HepG2 (cell line): ENCODE data around the gene CD14. TPM values are rescaled to one million over a fixed set of nuclear protein-coding genes. Genes with fewer than 3 reads are reported as not detected.

Experiments used
- AHR ChIP-seq: IDR thresholded peaks from 2 replicates; pipeline ENCODE4 v1.6.1; 2018; ENCODE audit warnings: missing genetic modification reagents, missing compliant biosample characterization
- ERF ChIP-seq: IDR thresholded peaks from 2 replicates; pipeline ENCODE4 v1.6.1; 2018; ENCODE audit warnings: missing biosample characterization, missing genetic modification reagents
- KLF11 ChIP-seq: IDR thresholded peaks from 2 replicates; pipeline ENCODE4 v1.6.1; 2016; ENCODE audit warnings: missing compliant biosample characterization
- PHF20 ChIP-seq: sonication (generic); formaldehyde crosslinking; IDR thresholded peaks from 2 replicates; pipeline ENCODE4 v1.5.0; 2020; ENCODE audit warnings: mild to moderate bottlenecking, missing genetic modification reagents
- SNRNP70 ChIP-seq: fragments of 200-400 bp; formaldehyde crosslinking; IDR thresholded peaks from 2 replicates; pipeline ENCODE4 v1.6.1; 2017; ENCODE audit warnings: mild to moderate bottlenecking, low read depth, low read length, moderate library complexity
- TARDBP ChIP-seq: sonication (generic); formaldehyde crosslinking; IDR thresholded peaks from 2 replicates; pipeline ENCODE4 v1.8.0; 2022; ENCODE audit warnings: mild to moderate bottlenecking, missing genetic modification reagents
- ZFYVE20 ChIP-seq: sonication (generic); formaldehyde crosslinking; IDR thresholded peaks from 2 replicates; pipeline ENCODE4 v1.8.0; 2023; ENCODE audit warnings: low read depth, mild to moderate bottlenecking, moderate library complexity, missing genetic modification reagents, borderline replicate concordance
- ZMYM2 ChIP-seq: sonication (generic); formaldehyde crosslinking; IDR thresholded peaks from 2 replicates; pipeline ENCODE4 v1.8.0; 2022; ENCODE audit warnings: mild to moderate bottlenecking, missing genetic modification reagents
- ZNF160 ChIP-seq: sonication (generic); formaldehyde crosslinking; IDR thresholded peaks from 2 replicates; pipeline ENCODE4 v1.8.0; 2022; ENCODE audit warnings: mild to moderate bottlenecking, inconsistent platforms, missing genetic modification reagents
- ZNF207 ChIP-seq: fragments of 450-650 bp; IDR thresholded peaks from 2 replicates; pipeline ENCODE4 v1.6.1; 2016; ENCODE audit warnings: antibody characterized with exemption, borderline replicate concordance
- ZNF224 ChIP-seq: sonication (generic); formaldehyde crosslinking; IDR thresholded peaks from 2 replicates; pipeline ENCODE4 v1.5.0; 2020; ENCODE audit warnings: mild to moderate bottlenecking, missing genetic modification reagents
- ZNF335 ChIP-seq: sonication (generic); formaldehyde crosslinking; IDR thresholded peaks from 2 replicates; pipeline ENCODE4 v1.4.0; 2020; ENCODE audit warnings: missing genetic modification reagents
- ZNF484 ChIP-seq: sonication (generic); formaldehyde crosslinking; IDR thresholded peaks from 2 replicates; pipeline ENCODE4 v1.5.1; 2020; ENCODE audit warnings: mild to moderate bottlenecking, low read depth, missing genetic modification reagents, borderline replicate concordance
- polyA plus RNA-seq, 8 experiments: library from polyadenylated mRNA; depleted of rRNA in 3 of 8; stranded (reverse) in 7 of 8; unstranded in 1 of 8; fragments of >200 nt; fragmentation: Illumina TruSeq in 4 of 8; extraction: Trizol in 4 of 8; gene quantifications; 2 replicates each; pipeline versions ENCODE4 v1.2.1 to v1.2.3, GENCODE V29; 2011 to 2016; ENCODE audit warnings: low read depth in 4 of 8, missing spikeins in 1 of 8, mixed read lengths in 1 of 8; ENCODE audit not compliant: insufficient read depth in 1 of 8
- total RNA-seq, 5 experiments: library from RNA; depleted of rRNA; stranded (reverse); fragments of >200 nt; fragmentation: Illumina TruSeq; extraction: Trizol; gene quantifications; 2 replicates each; pipeline ENCODE4 v1.2.3, GENCODE V29; 2016; ENCODE audit warnings: low read depth in 1 of 5
- TF ChIP-seq, protein P1 (sequence below): sonication (generic); formaldehyde crosslinking; IDR thresholded peaks from 2 replicates; pipeline ENCODE4 v1.5.0; 2020; ENCODE audit warnings: mild to moderate bottlenecking, missing genetic modification reagents
- TF ChIP-seq, protein P2 (sequence below): sonication (generic); formaldehyde crosslinking; IDR thresholded peaks from 2 replicates; pipeline ENCODE4 v1.9.0; 2021; ENCODE audit warnings: mild to moderate bottlenecking, missing genetic modification reagents
- TF ChIP-seq, protein P3 (sequence below): sonication (generic); formaldehyde crosslinking; IDR thresholded peaks from 2 replicates; pipeline ENCODE4 v1.8.1; 2022; ENCODE audit warnings: mild to moderate bottlenecking, missing genetic modification reagents
- TF ChIP-seq, protein P4 (sequence below): sonication (generic); formaldehyde crosslinking; IDR thresholded peaks from 2 replicates; pipeline ENCODE4 v1.8.1; 2023; ENCODE audit warnings: mild to moderate bottlenecking, missing genetic modification reagents

Gene CD14
- total and polyA plus RNA-seq, 2 of the 13 experiments (the other 11 are each of a cell fraction or from before 2014, with no cell fraction given), result 1.7 to 4.7 TPM

DNA sequence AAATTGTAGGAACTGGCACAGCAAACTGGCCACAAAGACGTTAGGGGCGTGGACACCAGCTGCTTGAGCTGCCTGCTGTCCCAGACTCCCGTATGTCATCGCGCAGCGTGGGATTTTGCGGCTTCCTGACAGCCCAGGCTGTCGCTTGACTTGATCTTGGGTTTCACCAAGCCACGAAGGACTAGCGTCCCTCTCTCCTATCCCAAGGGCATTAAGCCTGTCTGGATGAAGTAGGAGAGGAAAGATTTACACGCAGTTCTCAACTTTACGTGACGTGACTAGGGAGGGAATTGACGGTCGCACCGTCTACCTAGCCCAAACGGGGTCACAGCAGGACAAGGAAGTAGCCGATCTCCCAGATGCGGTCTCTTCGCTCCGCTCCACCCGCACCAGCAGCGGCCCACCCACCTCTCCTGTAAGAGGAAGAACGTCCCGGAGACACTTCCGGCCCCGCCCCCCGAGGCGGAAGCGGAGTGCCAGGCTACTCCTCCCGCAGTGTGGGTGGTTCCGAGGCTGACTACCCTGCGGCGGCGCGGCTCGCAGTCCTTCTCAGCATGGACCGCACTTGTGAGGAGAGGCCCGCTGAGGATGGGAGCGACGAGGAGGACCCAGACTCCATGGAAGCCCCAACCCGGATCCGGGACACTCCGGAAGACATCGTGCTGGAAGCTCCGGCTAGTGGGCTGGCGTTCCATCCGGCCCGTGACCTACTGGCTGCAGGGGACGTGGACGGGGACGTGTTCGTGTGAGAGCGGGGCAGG is 31.6 kb upstream of the CD14 start, which contains the start of gene WDR55 (continued):
- TF ChIP-seq ZNF207, result no peak
- TF ChIP-seq, protein P1, sequence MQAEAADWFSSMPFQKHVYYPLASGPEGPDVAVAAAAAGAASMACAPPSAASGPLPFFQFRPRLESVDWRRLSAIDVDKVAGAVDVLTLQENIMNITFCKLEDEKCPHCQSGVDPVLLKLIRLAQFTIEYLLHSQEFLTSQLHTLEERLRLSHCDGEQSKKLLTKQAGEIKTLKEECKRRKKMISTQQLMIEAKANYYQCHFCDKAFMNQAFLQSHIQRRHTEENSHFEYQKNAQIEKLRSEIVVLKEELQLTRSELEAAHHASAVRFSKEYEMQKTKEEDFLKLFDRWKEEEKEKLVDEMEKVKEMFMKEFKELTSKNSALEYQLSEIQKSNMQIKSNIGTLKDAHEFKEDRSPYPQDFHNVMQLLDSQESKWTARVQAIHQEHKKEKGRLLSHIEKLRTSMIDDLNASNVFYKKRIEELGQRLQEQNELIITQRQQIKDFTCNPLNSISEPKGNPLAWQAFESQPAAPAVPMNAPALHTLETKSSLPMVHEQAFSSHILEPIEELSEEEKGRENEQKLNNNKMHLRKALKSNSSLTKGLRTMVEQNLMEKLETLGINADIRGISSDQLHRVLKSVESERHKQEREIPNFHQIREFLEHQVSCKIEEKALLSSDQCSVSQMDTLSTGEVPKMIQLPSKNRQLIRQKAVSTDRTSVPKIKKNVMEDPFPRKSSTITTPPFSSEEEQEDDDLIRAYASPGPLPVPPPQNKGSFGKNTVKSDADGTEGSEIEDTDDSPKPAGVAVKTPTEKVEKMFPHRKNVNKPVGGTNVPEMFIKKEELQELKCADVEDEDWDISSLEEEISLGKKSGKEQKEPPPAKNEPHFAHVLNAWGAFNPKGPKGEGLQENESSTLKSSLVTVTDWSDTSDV (CRISPR knock-in tag), result no peak
- peak; percentile 82; the same call in 1 of the 2 replicates for TF ChIP-seq ERF (CRISPR knock-in tag)
- TF ChIP-seq ZNF335 (CRISPR knock-in tag), result 0 out of 2 replicates have a peak, but pooled peaks have one; percentile 34
- peak; percentile 70; the same call in 1 of the 2 replicates for TF ChIP-seq TARDBP (CRISPR knock-in tag)
- 0 out of 2 replicates have a peak, but pooled peaks have one; percentile 51 for TF ChIP-seq ZNF160 (CRISPR knock-in tag)
- TF ChIP-seq ZNF484 (CRISPR knock-in tag), result no peak
- 0 out of 2 replicates have a peak, but pooled peaks have one; percentile 72 for TF ChIP-seq AHR
- TF ChIP-seq, protein P2, sequence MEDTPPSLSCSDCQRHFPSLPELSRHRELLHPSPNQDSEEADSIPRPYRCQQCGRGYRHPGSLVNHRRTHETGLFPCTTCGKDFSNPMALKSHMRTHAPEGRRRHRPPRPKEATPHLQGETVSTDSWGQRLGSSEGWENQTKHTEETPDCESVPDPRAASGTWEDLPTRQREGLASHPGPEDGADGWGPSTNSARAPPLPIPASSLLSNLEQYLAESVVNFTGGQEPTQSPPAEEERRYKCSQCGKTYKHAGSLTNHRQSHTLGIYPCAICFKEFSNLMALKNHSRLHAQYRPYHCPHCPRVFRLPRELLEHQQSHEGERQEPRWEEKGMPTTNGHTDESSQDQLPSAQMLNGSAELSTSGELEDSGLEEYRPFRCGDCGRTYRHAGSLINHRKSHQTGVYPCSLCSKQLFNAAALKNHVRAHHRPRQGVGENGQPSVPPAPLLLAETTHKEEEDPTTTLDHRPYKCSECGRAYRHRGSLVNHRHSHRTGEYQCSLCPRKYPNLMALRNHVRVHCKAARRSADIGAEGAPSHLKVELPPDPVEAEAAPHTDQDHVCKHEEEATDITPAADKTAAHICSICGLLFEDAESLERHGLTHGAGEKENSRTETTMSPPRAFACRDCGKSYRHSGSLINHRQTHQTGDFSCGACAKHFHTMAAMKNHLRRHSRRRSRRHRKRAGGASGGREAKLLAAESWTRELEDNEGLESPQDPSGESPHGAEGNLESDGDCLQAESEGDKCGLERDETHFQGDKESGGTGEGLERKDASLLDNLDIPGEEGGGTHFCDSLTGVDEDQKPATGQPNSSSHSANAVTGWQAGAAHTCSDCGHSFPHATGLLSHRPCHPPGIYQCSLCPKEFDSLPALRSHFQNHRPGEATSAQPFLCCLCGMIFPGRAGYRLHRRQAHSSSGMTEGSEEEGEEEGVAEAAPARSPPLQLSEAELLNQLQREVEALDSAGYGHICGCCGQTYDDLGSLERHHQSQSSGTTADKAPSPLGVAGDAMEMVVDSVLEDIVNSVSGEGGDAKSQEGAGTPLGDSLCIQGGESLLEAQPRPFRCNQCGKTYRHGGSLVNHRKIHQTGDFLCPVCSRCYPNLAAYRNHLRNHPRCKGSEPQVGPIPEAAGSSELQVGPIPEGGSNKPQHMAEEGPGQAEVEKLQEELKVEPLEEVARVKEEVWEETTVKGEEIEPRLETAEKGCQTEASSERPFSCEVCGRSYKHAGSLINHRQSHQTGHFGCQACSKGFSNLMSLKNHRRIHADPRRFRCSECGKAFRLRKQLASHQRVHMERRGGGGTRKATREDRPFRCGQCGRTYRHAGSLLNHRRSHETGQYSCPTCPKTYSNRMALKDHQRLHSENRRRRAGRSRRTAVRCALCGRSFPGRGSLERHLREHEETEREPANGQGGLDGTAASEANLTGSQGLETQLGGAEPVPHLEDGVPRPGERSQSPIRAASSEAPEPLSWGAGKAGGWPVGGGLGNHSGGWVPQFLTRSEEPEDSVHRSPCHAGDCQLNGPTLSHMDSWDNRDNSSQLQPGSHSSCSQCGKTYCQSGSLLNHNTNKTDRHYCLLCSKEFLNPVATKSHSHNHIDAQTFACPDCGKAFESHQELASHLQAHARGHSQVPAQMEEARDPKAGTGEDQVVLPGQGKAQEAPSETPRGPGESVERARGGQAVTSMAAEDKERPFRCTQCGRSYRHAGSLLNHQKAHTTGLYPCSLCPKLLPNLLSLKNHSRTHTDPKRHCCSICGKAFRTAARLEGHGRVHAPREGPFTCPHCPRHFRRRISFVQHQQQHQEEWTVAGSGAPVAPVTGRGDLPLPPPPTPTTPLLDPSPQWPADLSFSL, result no peak
- TF ChIP-seq, protein P3, sequence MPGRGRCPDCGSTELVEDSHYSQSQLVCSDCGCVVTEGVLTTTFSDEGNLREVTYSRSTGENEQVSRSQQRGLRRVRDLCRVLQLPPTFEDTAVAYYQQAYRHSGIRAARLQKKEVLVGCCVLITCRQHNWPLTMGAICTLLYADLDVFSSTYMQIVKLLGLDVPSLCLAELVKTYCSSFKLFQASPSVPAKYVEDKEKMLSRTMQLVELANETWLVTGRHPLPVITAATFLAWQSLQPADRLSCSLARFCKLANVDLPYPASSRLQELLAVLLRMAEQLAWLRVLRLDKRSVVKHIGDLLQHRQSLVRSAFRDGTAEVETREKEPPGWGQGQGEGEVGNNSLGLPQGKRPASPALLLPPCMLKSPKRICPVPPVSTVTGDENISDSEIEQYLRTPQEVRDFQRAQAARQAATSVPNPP (CRISPR knock-in tag), result no peak
- TF ChIP-seq, protein P4, sequence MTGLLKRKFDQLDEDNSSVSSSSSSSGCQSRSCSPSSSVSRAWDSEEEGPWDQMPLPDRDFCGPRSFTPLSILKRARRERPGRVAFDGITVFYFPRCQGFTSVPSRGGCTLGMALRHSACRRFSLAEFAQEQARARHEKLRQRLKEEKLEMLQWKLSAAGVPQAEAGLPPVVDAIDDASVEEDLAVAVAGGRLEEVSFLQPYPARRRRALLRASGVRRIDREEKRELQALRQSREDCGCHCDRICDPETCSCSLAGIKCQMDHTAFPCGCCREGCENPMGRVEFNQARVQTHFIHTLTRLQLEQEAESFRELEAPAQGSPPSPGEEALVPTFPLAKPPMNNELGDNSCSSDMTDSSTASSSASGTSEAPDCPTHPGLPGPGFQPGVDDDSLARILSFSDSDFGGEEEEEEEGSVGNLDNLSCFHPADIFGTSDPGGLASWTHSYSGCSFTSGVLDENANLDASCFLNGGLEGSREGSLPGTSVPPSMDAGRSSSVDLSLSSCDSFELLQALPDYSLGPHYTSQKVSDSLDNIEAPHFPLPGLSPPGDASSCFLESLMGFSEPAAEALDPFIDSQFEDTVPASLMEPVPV (CRISPR knock-in tag), result peak; percentile 21
- no peak for TF ChIP-seq SNRNP70
- TF ChIP-seq PHF20 (CRISPR knock-in tag), result peak; percentile 94
- no peak for TF ChIP-seq ZFYVE20 (CRISPR knock-in tag)
- TF ChIP-seq ZMYM2, result 0 out of 2 replicates have a peak, but pooled peaks have one; percentile 41
- TF ChIP-seq KLF11, result peak; percentile 49; the same call in 1 of the 2 replicates
- no peak for TF ChIP-seq ZNF224 (CRISPR knock-in tag)
